Stimulated activated CD4-positive, alpha-beta T cell treated with anti-CD3 and anti-CD28 coated beads, Interleukin-4, amount 100 ng/mL, for 48 hours (primary cell): Measurements from ENCODE around the gene EDA.

Source experiments
- DNase-seq, 2 donors: peaks; one replicate each; pipeline ENCODE4 v3.0.0-alpha.2; 2020; ENCODE audit warnings: low read depth in 2 of 2

Gene EDA

GRCh38 chrX:70062961-70063550, 447.1 kb downstream of the EDA start:
- no peak for DNase-seq

GRCh38 chrX:70066646-70067045, 450.7 kb downstream of the EDA start:
- no peak for DNase-seq

DNA sequence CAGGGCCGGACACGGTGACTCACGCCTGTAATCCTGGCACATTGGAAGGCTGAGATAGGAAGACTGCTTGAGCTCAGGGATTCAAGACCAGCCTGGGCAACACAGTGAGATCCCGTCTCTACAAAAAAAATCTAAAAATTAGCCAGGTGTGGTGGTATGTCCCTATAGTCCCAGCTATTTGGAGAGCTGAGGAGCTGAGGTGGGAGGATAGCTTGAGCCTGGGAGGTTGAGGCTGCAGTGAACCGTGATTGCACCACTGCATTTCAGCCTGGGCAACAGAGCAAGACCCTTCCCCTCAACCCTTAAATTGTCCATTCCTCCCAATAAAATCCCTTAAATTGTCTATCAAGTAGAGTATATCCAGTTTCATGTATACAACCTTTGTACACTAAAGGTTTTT, 463.4 kb downstream of the EDA start:
- no peak for DNase-seq

DNA sequence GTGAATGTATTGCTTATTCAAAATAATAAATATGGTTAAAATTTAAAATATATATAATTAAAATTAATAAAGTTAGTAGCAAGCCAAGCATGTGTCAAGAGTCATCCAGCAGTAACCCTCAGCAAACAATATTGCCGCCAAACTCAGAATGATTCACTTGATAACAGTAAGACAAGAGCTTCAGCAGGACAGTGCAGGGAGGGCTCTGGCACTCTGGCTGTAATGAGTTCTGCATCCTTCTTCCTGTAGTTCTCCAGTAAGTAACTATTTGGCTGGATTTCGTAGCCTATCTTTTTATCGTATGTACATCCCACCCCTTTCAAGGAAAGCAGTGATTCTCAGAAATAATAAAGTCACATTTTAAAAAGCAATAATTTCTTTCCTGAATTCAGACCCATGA, 464.0 kb downstream of the EDA start:
- no peak for DNase-seq

GRCh38 chrX:70082723-70083122, 466.8 kb downstream of the EDA start:
- DNase-seq: no peak

DNA sequence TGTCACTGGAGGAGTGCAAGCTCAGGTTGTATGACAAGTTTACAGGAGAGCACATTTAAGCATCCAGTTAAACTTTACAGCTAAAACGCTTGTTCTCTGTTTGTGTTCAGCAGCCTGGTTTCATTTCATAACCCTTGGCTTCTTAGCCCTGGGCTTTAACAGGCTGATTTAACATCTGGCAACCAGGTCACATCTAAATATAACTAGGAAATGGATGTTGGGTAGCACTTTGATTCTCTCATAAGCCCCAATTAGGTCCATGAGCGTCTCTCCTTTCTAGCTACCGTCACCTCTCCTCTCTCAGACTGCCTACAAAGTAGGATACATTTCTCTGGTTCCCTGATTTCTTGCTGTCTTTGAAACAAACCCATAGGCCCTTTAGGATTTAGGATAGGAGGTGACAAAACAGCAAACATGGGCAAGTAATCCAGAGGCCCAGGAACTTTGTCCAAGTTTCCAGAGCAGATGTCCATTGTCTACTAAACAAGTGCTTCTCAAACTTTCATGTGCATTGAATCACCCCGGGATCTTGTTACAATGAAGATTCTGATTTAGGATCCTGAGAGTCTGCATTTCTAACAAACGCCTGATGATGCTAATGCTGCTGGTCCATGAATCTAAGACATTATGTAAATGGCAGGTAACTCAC, 468.8 kb downstream of the EDA start:
- DNase-seq: no peak

GRCh38 chrX:70087857-70088630, 472.1 kb downstream of the EDA start:
- DNase-seq: no peak

- DNase-seq: no peak
Measured at GRCh38 chrX:70088751-70089150, 472.8 kb downstream of the EDA start.
